Stimulated activated CD8-positive, alpha-beta memory T cell treated with anti-CD3 and anti-CD28 coated beads, Interleukin-4, amount 100 ng/mL, for 24 hours (primary cell): ENCODE data around the gene MAS1.

ENCODE experiments used
- DNase-seq: peaks from one replicate; pipeline ENCODE4 v3.0.0-alpha.2; 2020; ENCODE audit warnings: low read depth

The MAS1 gene

DNA sequence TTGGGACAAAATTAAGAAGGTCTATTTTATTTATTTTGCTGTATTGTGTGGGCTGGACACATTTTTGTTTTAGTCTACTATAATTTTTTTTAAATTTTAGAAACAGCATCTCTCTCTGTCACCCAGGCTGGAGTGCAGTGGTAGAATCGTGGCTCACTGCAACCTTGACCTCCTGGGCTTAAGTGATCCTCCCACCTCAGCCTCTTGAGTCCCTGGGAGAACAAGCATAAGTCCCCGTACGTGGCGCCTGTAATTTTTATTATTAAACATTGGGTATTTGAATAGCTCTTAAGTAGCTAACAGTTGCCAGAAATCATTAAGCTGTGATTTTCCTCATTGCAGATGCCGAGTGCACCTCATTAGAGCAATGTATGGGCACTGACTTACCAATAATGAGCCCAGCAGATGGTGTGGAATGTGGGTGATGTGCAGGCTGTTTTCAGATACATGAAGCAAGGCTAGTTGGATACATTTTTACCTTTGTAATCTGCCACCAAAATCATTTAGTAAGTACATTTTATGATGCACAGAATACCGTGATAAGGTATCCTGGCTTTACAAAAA lies 10.3 kb upstream of the MAS1 start:
- no peak for DNase-seq

- no peak for DNase-seq
These were observed 6.1 kb upstream of the MAS1 start for GRCh38 chr6:159884720-159885119.

- DNase-seq = no peak
These were observed 4.5 kb upstream of the MAS1 start for GRCh38 chr6:159886270-159886669.

GRCh38 chr6:159887146-159887545 lies 3.6 kb upstream of the MAS1 start:
- no peak for DNase-seq

- no peak for DNase-seq
These were observed 3.0 kb upstream of the MAS1 start for GRCh38 chr6:159887761-159888160.

GRCh38 chr6:159890201-159890600 lies 587 bp upstream of the MAS1 start:
- DNase-seq = no peak

DNA sequence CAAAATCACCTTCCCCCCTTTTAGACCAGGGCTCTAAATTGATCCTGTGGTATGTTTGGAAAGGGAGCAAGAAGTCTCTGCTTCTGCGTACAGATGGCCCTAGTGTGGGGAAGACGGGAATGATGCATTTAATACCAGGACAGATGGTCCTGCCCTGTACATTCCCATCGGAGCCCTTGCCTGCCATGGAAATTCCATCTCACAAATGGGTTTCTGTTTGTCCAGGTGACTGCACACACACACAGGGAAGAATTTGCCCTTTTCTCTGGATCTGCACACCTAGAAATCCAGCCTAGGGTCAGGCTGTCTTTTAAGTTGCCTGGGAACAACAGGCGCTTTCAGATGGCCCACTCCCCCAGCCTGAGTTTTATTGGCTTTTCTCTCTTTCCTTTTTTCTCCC lies 1.3 kb downstream of the MAS1 start:
- DNase-seq = no peak

DNA sequence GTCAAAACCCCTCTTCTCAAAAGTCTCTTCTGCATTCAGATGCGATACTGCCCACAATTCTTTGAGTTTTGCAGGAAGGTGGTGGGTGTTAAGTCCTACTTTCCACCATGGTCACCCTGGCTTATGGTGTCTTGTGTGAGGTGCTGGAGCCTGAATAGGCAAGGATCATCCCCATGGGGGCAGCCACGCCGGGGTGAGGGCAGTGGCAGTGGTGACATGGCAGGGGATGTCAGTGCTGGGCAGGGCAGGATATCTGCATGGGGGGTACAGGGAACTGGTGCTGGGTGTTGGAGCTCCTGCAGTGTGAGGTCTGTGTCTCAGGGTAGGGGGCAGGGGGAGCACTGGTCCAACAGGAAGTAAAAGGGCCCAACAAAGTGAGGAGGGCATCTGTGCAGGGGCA lies 2.3 kb downstream of the MAS1 start:
- no peak for DNase-seq

GRCh38 chr6:159894991-159895390 lies 4.2 kb downstream of the MAS1 start:
- no peak for DNase-seq

DNA sequence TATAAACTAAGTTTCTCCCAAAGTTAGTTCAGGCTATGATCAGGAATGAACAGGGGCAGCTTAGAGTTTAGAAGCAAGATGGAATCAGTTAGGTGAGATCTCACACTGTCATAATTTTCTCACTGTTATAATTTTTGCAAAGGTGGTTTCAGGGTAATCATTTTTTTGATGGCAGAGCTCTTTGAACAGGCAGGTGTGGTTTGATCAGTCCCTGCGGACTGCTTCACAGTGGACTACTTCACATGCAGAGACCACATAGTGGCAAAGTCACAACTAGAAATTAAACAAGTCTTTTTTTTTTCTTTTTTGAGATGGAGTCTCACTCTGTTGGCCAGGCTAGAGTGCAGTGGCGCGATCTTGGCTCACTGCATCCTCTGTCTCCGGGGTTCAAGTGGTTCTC lies 6.8 kb downstream of the MAS1 start:
- no peak for DNase-seq

DNA sequence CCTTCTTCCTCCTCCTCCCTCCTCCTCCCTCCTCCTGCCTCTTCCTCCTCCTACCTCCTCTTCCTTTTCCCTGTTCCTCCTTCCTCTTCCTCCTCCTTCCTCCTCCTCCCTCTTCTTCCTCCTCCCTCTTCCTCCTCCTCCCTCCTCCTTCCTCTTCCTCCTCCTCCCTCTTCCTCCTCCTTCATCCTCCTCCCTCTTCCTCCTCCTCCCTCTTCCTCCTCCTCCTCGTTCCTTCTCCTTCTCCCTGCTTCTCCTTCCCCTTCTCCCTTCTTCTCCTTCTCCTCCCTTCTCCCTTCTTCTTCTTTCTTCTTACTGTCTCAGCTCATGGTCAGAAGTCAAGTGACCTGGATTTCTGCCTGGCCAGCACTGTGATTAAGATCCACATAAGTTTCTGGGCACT lies 7.7 kb downstream of the MAS1 start:
- DNase-seq = no peak

DNA sequence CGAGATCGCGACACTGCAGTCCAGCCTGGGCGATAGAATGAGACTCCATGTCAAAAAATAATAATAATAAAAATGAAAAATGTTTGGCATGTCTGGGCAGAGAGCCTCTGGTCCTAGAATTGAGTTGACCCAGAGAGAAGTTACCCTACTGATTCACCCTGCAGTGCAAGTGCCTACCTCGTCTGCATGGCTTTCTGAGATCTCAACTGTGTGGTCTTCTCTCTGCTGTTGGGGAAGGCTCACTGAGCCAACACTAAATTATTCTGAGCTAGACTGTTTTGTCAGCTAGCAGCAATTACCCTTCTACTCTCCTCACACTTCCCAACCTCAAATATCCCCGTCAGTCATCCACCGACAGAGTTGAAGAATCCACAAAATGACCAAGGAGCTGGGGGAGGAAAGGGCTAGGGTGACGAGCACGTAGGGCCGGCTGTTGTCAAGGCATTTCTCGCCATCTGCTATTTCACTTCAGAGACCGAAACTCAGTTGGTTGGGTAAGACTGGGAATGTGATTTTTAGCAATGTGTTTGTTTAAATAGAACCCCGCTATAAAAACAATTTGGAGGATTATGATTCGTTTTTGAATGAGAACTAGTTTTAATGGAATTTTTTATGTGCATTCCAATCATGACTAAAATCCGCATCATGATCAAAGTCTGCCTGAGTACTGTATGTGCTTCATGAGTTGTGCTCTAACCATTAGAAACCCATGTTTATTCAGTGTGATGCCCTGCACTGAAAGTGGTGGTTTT lies 9.4 kb downstream of the MAS1 start:
- no peak for DNase-seq

DNA sequence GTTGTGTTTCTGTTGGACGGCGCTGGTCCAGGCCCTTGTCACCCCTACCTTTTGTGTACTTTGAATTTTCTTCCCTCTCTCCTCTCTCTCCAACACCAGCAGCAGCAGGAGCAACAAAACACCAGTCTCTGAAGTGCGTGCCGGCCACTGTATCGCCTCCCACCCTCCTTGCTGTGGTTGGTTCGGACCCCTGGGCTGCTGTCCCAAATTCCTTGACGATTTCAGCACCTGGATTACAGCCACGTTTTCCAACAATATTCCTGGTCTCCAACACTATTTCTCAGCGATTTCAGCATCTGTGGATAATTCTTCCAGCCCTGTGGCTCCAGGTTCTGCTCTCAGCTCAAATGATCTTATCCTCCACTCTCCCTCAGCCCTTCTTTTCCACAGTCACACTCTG lies 11.8 kb downstream of the MAS1 start:
- no peak for DNase-seq

- DNase-seq = no peak
These were observed 13.7 kb downstream of the MAS1 start for GRCh38 chr6:159904497-159904911.

- DNase-seq = no peak
These were observed 15.6 kb downstream of the MAS1 start for GRCh38 chr6:159906400-159906799.

DNA sequence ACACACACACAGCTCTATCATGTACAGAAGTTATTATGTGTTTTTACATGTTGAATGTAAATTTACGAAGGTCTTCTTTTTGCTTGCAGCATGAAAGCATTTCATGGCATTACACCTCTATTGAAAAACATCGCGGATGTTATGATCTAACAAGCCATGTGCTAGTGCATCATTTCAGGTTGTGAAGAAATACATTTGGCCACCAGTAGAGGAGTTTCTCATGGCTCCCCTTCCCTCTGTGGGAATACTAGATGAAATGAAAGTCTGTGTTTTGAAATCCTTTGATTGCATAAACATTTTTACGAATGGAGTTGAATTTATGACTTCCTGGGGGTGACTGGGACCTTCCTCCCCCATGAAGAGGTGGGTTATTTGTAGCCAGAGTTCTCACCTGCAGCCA lies 17.7 kb downstream of the MAS1 start:
- DNase-seq = no peak

DNA sequence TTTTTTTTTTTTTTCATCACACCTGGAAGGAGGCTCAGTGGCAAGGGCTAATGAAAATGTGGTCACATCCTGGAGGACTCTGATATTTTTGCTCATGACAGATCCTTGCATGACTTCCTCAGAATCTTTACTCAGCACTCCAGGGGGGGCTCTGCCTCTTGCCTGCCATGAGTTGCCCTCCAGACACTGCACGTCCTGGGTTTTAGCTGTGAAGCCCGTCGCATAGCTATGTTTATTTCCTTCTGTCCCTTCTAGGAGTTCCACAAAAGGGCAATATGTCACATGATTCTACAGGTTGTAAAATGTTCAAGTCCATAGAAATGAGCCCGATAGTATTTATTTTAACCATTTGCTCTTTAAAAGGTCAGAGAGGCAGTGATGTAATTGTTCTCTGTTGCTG lies 18.2 kb downstream of the MAS1 start:
- DNase-seq = no peak

GRCh38 chr6:159910342-159910741 lies 19.6 kb downstream of the MAS1 start:
- DNase-seq = no peak

- no peak for DNase-seq
These were observed 22.6 kb downstream of the MAS1 start for GRCh38 chr6:159913375-159913774.

GRCh38 chr6:159913862-159914564 lies 23.2 kb downstream of the MAS1 start:
- no peak for DNase-seq

GRCh38 chr6:159914565-159914923 lies 23.8 kb downstream of the MAS1 start:
- DNase-seq = no peak

- DNase-seq = no peak
These were observed 24.6 kb downstream of the MAS1 start for GRCh38 chr6:159915397-159915796.

GRCh38 chr6:159916237-159916636 lies 25.4 kb downstream of the MAS1 start:
- DNase-seq = no peak

DNA sequence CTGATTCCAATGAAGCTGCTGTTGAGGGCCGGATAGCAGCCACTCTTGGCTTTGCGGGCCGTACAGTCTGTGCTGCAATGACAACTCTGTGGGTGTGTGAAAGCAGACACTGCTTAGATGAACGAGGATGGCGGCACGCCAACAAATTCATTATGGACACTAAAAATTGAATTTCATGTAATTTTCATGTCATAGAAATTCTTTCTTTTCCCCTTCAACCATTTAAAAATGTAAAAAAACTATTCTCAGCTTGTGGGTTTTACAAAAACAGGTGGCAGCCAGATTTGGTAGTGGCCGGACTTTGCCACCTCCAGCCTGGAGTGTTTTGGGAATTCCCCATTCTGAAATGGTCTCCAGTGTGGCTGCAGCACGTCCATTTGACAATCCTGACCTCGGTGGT lies 26.0 kb downstream of the MAS1 start:
- DNase-seq = no peak
